LNCAP (cell line): ENCODE results near the gene CDH4.

ENCODE experiments used
- TF ChIP-seq, protein P1 (sequence below): fragments of 450-650 bp; IDR thresholded peaks from 2 replicates; pipeline ENCODE4 v1.5.1; 2017; ENCODE audit warnings: mild to moderate bottlenecking

CDH4 gene

DNA sequence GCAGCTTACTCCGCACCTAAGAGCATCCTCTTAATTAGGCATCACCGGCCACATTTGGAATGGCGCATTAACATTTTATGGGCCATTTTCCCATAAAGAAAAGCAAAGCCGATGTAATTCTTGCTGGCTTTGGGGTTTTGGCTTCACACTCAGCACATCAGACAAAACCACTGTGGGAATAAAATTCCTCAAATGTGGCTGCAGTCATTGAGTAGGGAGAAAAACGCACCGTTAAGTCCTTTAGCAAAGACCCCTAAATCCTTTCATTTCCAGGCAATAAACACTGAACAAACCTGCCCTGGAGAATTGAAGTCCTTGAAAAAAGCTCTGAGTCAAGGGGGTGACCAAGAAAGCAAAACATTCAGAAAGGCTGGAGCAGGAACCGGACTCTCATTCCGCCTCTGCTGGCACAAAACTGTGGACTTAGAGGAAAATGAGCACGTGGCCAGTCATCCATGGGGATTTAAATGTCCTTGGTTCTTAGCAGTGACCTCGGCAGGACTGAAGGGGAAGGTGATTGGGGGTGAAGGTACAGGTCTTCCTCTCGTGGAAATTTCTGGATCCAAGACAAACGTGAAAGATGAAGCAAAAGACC, 102.9 kb downstream of the CDH4 start:
- TF ChIP-seq, protein P1, sequence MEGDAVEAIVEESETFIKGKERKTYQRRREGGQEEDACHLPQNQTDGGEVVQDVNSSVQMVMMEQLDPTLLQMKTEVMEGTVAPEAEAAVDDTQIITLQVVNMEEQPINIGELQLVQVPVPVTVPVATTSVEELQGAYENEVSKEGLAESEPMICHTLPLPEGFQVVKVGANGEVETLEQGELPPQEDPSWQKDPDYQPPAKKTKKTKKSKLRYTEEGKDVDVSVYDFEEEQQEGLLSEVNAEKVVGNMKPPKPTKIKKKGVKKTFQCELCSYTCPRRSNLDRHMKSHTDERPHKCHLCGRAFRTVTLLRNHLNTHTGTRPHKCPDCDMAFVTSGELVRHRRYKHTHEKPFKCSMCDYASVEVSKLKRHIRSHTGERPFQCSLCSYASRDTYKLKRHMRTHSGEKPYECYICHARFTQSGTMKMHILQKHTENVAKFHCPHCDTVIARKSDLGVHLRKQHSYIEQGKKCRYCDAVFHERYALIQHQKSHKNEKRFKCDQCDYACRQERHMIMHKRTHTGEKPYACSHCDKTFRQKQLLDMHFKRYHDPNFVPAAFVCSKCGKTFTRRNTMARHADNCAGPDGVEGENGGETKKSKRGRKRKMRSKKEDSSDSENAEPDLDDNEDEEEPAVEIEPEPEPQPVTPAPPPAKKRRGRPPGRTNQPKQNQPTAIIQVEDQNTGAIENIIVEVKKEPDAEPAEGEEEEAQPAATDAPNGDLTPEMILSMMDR: no peak

DNA sequence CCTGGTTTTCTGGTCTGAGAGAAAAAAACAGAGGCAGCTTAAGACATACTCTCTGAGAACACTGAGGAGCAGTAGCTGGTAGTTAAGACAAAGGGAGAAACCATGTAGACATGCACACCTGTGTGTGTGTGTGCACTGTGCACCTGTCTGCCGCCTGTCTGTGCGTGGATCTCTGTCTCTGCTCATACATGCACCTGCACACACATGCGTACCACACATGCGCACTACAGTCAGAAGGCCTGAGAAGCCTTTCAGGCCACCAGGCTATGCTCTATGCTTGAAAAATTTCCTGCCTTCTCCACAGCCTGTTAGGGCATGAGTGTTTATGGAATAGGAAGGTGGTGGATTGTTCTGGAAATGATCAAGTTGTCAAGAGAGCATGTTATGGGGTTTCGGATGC, 103.5 kb downstream of the CDH4 start:
- TF ChIP-seq, protein P1: no peak

DNA sequence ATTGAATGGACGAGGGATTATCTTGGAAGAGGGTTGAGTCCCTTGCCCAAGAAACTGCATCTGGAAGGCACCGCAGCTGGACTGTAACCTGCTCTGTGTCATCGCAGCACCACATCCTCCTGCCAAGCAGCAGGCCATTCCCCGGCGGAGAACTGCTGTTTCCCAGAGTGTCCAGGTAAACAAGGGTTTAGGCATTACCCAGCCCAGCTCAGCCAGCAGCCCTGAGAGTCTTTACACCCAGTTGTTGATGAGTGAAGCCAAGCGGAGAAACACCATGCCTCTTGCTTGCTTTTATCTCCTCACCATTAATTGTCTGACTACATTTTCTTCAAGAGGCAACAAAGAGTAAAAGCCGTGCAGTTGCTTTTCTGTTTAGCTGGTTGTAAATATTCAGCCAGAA, 104.1 kb downstream of the CDH4 start:
- TF ChIP-seq, protein P1: no peak

DNA sequence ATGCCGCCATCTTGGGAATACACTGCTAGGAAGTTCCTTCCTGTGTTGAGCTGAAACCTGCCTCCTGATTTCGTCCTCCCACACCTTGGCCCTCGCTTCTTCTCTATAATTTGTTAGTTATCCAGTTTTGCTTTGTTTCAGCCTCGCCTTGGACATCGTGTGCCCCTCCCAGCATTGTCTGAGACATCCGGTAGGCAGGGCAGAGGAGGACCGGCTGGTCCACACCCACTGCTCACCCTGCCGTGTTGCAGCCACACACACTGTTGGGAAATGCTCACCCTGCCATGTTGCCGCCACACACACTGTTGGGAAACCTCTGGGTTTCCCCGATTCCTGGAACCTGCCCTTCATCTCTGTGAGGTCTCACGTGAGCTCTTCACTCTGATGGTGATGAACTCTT, 105.1 kb downstream of the CDH4 start:
- TF ChIP-seq, protein P1: no peak

DNA sequence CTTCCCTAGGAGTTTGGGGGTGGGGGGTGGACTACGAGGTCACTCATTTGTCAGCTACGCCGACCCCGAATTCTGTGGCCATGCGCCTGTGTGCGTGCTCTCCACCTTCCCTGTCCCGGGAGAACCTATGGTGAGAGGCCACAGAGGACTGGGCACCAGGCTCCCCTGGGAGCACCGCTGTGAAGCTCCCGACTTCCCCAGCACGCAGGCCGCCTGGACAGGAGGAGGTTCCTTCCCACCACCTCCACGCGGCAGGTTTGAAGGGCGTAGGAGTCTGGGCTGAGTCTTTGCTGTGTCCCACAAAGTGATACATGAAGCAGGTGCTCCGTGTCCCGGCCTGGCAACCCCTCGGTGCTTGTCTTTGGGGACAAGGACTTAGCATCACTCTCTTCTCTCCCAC, 107.2 kb downstream of the CDH4 start:
- TF ChIP-seq, protein P1: no peak

DNA sequence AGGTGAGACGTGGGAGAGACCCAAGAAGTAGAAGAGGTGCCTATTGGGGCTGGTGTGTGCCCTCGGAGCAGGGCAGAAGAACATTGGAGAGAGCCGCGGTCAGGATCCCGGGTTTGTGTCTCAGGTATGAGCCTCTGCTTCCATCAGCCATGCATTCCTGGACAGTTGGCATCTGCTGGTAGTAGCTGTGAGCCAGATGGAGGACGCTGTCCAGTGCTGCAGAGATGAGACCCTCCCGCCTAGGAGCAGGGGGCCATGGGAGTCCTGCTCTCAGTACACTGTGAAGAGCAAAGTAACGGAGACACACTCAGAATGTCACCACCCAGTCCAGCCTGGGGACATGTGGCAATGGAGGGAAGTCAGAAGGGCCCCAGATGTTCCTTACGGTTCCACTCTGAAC, 108.2 kb downstream of the CDH4 start:
- TF ChIP-seq, protein P1: no peak

DNA sequence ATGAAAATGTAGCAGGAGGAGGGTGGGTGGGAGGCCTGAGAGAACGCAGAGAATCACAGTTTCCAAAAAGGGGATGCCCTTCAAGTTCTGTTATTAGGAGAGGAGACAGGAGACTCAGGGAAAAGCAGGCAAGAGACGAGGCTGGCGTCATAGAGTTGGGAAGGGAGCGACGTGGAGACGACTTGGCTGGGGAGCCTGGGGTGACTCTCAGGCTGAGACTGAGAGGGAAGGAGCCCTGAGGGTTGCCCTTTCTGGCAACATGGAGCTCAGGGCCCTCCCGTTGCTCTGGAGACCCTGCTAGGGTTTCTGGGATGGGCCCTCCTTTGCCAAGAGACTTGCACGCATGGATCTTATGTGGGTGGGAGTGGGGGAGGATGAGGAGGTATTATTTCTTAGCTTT, 108.9 kb downstream of the CDH4 start:
- TF ChIP-seq, protein P1: no peak

DNA sequence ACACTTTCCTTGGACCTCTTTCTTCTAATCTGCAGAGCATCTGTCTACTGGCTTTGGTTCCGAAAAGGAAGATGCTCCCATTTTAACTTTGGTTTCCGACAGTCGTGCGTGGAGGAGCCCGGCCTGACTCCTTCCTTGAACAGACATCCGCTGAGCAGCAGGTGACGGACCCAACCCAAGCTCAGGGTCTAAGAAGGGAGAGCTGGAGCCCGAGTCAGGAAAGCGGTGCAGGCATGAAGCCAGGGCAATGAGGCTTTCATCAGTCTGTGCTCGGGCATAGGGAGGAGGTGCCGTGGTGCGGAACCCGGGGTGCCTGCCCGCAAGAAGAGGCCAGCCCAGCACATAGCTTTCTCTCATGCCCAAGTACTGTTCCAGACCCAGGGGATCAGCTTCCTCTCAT, 109.4 kb downstream of the CDH4 start:
- TF ChIP-seq, protein P1: no peak
